Dermis lymphatic vessel endothelial cell (primary cell): ENCODE measurements around the gene TXN. TPM values are rescaled to one million over a fixed set of nuclear protein-coding genes. Genes with fewer than 3 reads are reported as not detected.

Source experiments
- total RNA-seq: library from RNA; depleted of rRNA; stranded (reverse); fragments of >200 nt; gene quantifications from 2 replicates; pipeline ENCODE4 v1.2.1, GENCODE V29; 2014

TXN gene
- total RNA-seq, result 164 and 178 TPM in 2 replicates

DNA sequence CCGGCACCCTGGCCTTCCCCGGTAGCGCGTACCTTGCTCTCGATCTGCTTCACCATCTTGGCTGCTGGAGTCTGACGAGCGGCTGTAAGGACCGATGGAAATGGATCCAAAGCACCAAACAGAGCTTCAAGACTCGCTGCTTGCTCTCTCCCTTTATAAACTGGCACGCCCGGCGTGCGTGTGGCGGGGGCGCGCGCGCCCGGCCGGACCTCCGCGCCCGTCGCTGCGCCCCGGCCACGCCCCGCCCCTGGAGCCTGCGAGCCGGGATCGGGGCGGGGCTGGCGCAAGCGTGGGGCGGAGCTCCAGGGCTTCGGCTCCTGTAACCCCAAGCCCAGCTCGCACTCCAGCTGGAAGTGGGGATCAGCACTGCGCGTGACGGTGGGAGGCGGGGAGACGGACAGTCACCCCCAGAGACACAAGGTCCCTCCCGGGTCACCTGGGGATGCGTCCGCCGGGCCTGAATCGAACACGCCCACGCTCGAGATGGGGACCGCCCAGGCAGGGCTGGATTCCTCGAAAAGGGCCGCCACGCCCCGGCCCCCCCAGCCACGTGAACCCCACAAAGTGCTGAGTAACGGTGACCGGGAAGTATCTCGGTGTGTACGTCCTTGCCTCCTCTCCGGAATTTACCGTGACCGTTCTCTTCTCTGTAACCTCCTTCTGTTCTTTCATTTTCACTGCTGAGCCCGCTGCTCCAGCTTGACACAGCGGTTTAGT lies at the start of gene TXN:
Gene TXN, minus strand, starts transcription at position 128 of the 717 bp plus-strand sequence. Its CDS starts 72 bp downstream, at position 56.

DNA sequence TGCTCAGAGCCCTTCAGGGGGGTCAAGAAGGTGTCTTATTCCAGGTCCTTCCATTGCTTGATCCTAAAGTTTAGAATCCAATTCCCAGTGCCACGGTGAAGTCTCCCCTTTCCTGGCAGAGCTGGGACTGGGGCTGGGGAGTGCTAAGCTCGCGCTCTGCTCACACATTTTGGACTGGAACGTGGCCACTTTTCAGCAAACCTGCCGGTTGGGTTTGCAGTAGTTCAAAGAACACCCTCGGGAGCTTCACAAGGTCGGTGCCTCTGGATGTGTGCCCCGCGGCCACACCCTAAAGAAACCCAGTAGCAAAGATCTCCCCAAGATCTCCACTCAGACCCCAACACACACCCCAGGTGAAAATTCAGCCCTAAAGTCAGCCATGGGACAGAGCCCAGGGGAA lies 48.3 kb downstream of the TXN start, which contains the start of gene C9orf152:
Gene C9orf152, minus strand, starts transcription at position 129 of the 400 bp plus-strand sequence. CDS start 580 bp downstream, outside the sequence.

Other genes with a start within 250 kb of the TXN start
- gene C9orf152, start 48.3 kb downstream of the TXN start, total RNA-seq, result not detected in 2 replicates
- gene TXNDC8, start 81.4 kb upstream of the TXN start, total RNA-seq, result not detected in 2 replicates